Stimulated activated CD8-positive, alpha-beta memory T cell treated with anti-CD3 and anti-CD28 coated beads, Interleukin-12 subunit alpha, Interleukin-12 subunit beta, amount 100 ng/mL, for 4 hours (primary cell): ENCODE results near the gene DSG2.

Experiments used
- DNase-seq: peaks from one replicate; pipeline ENCODE4 v3.0.0-alpha.2; 2020; ENCODE audit warnings: low read depth

Gene DSG2

GRCh38 chr18:31590570-31590969 lies 92.6 kb downstream of the DSG2 start:
- no peak for DNase-seq

DNA sequence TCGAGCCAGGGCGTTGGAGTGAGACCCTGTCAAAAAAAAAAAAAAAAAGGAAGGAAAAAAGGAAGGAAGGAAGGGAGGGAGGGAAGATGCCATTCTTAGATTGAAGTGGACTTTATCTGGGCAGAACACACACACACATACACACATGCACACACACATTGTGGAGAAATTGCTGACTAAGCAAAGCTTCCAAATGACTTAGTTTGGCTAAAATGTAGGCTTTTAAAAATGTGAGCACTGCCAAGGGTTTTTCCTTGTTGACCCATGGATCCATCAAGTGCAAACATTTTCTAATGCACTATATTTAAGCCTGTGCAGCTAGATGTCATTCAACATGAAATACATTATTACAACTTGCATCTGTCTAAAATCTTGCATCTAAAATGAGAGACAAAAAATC lies 93.1 kb downstream of the DSG2 start:
- DNase-seq: no peak

- no peak for DNase-seq
Measured at GRCh38 chr18:31591628-31592027, 93.7 kb downstream of the DSG2 start, which contains the start of gene TTR. Gene TTR, plus strand, starts transcription at chr18:31591877. Its CDS starts 26 bp downstream, at chr18:31591903.

- no peak for DNase-seq
Measured at GRCh38 chr18:31592506-31593157, 94.7 kb downstream of the DSG2 start.

DNA sequence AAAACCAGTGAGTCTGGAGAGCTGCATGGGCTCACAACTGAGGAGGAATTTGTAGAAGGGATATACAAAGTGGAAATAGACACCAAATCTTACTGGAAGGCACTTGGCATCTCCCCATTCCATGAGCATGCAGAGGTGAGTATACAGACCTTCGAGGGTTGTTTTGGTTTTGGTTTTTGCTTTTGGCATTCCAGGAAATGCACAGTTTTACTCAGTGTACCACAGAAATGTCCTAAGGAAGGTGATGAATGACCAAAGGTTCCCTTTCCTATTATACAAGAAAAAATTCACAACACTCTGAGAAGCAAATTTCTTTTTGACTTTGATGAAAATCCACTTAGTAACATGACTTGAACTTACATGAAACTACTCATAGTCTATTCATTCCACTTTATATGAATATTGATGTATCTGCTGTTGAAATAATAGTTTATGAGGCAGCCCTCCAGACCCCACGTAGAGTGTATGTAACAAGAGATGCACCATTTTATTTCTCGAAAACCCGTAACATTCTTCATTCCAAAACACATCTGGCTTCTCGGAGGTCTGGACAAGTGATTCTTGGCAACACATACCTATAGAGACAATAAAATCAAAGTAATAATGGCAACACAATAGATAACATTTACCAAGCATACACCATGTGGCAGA lies 97.3 kb downstream of the DSG2 start:
- no peak for DNase-seq

DNA sequence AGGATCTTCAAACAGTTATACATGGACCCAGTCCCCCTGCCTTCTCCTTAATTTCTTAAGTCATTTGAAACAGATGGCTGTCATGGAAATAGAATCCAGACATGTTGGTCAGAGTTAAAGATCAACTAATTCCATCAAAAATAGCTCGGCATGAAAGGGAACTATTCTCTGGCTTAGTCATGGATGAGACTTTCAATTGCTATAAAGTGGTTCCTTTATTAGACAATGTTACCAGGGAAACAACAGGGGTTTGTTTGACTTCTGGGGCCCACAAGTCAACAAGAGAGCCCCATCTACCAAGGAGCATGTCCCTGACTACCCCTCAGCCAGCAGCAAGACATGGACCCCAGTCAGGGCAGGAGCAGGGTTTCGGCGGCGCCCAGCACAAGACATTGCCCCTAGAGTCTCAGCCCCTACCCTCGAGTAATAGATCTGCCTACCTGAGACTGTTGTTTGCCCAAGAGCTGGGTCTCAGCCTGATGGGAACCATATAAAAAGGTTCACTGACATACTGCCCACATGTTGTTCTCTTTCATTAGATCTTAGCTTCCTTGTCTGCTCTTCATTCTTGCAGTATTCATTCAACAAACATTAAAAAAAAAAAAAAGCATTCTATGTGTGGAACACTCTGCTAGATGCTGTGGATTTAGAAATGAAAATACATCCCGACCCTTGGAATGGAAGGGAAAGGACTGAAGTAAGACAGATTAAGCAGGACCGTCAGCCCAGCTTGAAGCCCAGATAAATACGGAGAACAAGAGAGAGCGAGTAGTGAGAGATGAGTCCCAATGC lies 98.3 kb downstream of the DSG2 start:
- no peak for DNase-seq

GRCh38 chr18:31598021-31598805 lies 100.2 kb downstream of the DSG2 start:
- no peak for DNase-seq
